Measurements from ENCODE around the gene HADH.
"Not testable (repeated sequence)": the region's sequence is repeated elsewhere in the genome, so short reads cannot be mapped to it uniquely, and the experiment has no call there.

Gene HADH

DNA sequence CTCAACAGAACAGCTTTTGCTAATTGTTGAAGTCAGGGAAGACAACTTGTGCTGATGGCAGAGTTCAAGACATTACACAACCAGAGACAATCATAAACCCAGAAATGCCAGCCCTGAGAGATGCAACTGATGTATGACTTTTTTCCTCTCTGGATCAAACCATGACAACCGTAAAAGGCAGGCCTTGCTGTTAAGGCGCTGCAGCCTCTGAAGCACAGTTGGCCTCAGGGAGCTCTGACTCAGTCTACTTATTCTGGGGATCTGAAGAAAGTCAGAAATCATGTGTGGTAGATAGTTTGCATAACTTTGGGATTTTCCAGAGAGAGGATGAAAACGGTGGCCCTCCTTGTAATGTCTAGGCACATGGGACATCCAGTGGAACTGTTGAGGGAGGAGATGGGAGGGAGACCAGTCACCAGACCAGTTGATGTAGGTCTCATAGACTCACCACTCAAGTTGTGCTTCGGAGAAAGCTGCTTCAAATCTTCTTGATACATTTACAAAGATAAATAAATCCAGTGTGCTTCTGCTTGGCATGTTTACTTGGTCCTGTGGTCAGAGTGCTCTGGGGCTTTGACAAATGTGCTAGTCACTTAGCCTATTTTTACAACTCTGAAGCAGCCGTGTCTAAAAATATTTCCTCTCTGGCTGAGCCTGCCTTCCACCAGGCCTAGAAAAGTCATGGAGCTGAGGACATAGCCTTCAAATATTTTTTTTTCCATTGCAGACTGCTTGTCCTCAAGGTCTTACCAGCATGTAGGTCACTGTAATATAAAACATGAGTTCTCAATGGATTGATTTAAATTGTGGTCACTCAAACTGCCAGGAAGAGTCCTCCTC lies 7.5 kb downstream of the HADH start:
- DNase-seq, result no peak

DNA sequence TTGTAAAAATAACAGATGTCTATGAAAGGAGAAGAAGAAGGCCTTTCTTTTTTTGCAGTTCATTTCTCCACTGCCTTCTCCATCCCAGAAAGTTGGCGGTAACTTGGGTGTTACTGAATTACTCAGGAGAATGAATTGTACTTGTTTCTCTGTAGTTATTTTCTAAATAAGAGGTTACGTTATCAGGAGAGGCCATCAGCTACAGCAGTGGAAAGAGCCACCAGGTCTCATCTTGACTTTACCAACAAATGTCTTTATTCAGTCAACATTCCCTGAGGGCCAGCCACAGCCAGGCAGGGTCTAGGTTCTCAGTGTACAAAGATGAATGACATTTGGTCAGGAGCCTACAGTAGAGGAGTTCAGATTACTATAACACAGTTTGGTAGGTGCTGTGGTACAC lies 8.1 kb downstream of the HADH start:
- no peak for DNase-seq

DNA sequence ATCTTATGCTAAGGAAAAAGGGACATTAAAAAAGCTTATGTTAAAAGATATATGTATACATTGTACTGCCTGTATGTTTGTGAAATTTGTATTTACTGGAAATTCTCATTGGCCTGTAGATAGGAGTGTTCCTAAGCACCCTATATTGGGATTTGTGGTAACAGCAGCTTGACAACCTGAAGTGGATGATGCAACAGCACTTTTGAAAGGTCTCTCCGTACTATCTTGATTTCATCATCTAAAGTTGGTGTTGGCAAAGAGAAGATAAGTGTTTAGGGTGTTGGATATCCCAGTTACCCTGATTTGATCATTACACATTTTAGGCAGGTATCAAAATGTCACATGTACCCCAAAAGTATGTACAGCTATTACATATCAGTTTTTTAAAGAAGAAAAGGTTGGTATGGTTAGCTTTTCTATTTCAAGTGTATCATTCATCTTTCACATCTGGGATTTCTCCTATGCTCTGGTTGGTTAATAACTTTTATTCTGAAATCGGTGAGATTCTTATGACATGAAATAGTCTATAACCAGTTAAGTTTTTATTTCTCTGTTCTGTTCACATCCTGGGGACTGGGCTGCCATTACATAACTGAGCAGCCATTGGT lies 10.3 kb downstream of the HADH start:
- no peak for DNase-seq

DNA sequence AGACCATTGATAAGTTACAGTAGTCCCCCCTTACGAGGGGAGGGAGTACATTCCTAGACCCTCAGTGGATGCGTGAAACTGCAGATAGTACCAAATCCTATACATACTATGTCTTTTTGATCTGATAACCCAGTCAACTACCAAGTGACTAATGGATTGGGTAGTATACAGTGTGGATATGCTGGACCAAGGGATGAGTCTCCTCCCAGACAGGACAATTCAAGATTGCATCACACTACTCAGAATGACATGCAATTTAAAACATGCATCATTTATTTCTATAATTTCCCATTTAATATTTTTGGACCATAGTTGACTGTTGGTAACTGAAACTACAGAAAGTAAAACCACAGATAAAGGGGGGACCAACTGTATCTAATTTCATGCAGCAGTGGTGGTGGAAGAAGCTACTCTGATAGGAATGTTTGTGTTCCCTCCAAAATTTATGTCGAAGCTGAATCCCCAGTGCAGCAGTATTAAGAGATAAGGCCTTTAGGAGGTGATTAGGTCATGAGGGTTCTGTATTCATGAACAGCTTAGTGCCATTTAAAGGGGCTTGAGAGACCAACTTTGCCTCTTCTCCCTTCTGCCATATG lies 11.9 kb downstream of the HADH start:
- DNase-seq, result no peak

DNA sequence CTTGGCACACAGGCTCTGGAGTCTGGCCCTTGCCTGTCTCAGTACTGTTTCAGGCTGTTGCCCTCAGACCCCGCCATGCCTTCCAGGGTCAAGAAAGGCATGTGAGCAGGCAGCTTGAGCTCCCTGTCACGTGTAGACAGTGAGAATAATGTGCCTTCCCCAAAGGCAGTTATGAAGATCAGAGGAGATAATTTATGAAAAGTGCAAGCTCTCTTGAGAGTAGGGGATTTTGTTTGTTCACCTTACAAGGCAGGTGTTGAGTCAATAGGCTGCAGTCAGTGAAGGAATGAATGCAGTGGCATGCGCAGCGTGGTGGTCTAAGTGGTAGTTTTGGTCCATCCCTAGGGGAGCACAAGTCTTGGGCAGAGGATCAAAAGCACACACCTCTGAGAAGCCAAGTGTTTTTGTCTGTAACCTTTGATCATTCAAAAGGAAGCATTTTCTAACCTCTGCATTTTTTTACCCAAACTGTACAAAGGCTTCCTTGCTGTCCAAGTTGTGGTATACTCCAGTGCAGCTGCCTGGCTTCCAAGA lies 14.4 kb downstream of the HADH start:
- DNase-seq, result no peak

DNA sequence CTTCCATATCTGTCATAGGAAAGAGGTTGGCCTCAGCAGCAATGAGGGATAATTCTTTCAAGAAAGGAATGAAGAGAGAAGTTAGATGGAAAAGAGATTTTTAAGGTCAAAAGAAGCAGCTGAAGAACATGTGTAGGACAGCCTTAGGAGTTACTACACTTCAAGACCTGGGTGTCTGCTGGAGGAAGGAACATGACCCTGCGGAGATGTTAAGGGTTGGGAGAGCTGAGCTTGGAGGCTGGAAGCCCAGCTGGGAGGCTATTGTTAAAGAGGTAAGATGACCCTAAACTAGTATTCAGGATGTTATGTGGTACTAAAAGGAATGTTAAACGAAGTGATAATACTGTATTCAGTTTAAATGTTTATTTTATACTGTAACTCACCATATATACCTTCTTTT lies 15.0 kb downstream of the HADH start:
- DNase-seq, result no peak

DNA sequence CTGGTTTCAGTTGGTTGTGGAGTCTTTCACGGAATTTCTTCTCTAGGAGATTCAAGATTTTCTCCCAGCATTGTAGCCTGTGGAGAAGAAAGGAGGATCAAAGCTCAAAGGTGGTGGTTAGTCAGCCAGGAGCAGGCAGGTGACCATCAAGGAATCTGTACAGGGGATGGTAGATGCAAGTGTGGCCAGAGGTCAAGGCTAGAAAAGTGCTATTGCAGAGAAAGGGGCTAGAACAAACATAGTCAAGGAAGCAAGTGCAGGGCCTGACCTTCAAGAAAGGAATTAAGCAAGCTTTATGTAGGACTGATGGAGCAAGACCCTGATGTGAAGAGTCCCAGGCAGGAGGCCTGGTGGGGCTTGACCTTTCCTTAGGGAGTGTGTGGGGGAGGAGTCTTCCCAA lies 16.1 kb downstream of the HADH start:
- DNase-seq, result no peak

DNA sequence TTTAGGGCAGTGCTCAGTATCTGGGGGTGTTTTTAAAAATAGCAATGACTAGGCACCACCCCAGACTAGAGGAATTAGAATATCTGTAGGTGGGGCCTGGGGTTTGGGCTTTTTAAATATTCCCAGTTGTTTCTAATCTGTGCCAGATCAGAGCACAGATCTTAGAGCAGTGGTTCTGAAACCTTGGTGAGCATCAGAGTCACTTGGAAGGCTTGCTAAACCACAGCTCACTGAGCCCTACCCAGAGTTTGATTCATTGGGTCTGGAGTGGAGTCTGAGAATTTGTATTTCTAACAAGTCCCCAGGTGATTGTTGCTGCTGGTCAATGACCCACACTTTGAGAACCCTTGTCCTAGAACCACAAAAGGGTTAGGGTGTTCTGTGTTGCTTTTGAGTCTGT lies 16.7 kb downstream of the HADH start:
- no peak for DNase-seq

DNA sequence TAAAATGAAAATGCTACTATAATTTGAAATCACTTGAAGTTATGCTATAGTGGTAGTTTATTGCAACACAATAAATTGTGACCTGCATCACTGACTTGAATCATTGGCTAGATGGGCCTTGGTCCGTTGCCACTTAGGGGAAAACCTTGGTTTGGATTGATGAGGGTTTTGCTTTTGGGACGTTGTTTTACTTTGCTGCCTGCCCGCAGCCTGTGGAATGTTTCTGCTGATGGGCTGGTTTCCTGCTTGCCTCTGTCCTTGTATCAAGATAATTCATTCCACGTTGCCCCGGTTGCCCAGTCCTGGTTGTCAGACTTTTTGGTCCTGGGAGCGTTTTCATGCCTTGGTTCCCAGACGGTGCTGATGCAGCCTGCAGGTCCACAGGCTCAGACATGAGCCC lies 18.3 kb downstream of the HADH start:
- DNase-seq, result no peak

DNA sequence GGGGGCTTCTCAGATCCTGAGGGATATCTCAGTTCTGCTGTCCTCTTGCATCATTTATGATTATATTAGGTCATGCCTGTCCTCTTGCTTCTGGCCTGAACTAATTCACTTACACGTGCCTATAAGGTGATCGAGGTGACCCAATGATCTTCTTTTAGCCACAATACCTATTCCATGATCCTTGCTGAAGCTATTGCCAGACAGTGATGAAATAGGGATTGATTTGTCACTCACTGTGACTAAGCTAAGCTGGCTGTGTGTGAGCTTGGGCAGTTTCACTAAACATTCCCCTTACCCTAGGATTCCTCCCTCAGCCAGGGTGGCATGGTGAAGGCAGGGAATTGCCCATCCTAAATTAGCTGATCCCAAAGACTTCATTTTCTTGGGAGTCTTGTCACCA lies 19.0 kb downstream of the HADH start:
- no peak for DNase-seq

DNA sequence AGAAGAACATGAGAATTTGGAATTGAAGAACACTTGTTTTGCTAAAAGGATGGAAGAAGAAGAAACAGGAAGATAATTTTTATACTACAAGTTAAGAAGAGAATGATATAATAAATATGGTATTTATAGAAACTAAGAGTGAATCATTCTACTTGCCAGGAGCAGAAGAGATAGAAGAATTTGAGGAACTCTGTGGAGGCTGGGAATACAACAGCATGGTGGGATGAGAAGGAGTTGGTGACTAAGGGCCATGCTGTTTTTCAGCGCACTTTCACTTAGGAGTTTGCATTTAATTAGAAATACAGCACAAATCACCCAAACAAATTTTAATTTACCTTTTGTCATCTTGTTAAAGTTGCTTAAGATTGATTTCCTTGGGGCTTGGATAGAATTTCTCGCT lies 20.5 kb downstream of the HADH start:
- DNase-seq, result no peak

DNA sequence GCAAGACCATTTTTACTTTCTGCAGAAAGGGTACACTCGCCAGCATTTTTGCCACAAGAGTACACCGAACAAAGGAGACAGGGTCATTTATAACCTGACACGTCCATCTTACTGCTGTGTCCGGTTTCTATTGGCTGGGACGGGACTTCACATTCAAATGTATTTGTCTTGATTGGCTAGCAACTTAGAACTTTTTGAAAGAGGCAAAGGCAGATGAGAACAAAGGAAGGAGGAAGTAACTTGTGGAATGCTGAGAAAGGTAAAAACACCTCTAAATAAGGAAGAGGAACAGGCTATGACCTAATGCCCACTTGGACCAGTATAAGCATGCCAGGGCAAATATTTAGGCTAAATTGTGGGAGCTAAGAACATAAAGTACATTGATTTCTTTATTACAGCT lies 22.7 kb downstream of the HADH start:
- not testable (repeated sequence) for DNase-seq

DNA sequence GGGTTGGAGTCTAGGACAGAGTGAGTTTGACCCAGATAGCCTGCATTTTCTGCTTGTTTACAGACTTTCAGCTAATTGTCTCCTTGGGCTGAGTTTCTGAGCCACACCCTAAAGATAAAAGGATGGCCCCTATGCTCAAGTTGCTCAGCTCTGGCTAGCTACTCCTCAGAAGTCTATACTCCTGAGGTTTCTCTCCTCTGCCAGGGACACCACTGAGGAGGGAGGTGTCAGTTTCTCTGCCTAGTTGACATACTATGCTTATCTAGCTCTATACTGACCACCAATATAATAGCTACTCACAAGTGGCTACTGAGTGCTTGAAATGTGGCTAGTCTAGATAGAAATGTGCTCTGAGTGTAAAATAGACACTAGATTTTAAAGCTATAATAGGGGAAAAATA lies 23.6 kb downstream of the HADH start:
- no peak for DNase-seq

DNA sequence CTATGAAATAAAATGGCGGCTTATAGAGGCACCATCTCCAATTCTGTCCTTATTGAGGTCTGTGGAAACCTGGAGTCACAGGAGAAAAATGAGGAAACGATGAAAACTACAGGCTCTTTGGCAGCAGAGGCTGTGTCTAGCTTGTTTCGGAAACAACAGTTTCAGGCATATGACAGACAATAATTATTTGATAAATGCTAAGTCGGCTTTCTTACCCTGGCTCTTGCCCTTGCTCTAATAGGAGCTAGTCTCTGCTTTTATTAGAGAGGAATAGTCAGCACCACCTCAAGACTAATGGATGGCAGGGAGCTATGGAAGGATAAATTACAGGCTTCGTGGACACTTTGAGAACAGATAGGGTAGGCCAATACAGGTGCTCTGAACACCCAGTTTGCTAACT lies 24.3 kb downstream of the HADH start:
- no peak for DNase-seq

DNA sequence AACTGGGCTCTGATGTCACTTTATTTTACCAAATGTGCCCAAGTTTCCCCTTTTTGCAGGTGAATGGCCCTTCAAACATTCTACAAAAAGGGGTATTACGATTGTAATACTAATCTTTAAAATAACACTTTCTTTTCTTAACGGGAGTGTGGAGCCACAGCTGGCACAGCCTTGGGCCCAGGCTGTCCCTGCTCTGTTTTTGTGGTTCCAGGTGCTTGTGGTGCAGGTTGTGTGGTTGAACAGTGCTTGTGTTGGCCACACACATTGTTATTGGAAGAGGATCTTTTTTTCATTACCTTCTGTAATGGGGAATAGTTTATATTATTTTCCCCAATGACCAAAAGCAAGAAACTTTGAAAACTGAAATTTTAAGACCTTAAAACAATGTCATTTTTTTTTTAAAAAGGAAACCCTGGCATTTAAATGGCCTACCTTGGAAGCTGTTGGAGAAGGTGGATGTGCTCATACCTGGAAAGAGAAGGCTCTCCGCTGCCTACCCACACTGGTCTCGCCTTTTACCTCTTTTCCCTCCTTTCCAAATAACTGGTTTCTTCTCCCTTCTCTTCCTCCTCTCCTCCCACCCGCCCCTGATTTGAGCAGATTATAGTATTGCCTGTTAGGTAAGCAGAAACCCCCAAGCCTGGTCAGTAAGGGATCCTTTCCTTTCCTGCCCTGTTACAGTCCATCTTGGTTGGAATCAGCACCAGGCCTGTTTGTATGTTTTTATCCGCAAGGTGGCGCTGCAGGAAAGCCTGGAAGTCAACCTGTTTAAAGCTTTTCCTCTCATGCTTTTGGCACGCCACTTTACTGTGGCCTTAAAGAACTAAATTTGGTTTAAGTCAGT lies 28.6 kb downstream of the HADH start:
- DNase-seq, result peak; percentile 54

DNA sequence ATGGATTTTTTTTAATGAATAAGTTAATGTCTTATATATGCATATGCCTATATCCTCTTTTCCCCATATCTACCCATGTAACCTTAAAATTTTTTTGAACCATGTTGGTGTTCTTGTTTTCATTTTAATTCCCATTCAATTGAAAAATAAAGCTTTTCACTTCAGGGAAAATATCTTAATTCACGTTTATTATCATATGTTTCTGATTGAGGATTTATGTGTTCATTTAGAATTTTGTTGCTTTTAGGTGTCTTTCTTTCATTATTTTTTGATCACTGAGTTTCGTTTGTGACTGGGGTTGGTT lies 29.1 kb downstream of the HADH start:
- DNase-seq, result no peak

DNA sequence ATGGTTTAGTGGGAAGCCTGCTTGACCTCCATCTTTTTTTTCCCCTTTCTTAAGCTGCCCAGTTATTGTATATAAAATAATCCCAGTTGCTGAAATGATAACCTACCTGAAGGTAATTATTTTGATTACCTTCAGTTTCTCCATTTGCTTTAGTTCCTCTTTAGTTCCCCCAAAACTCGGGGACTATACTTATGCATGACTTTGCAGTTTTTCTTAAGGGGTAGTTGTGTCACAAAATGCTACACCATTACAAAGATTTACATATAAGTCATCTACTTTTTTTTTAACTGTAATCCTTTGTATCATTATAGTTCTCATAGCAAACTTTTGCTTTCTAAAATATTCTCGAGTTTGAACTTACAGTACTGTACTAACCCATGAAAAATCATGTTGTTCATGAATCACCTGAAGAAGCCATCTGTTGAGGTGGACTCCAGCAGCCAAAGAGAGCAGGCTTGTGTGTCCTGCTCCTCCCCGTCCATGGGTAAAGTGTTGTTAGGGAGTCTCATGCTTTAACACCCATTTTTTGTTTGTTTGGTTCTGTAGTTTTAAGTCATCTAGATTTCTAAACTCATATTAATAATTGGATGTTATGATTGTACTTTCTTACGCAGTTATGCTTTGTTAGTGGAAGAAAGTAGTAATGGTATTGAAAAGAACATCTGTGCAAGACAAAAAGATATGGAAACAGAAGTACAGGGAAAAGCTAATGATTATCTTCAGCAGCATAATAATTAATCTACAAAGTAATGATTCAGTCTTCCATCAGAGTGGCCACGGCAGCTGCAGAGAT lies 34.6 kb downstream of the HADH start:
- no peak for DNase-seq

DNA sequence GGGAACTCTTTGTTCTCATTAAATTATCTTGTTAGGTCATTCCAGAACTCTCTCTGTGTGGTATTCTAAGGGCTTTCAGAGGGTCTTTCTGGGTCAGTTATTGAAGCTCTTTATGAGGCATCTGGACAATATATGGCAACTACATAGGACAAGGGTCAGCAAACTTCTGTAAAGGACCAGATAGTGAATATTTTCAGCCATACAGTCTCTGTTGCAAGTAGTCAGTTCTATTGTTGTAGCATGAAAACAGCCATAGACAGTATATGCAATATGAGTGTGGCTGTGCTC lies 35.1 kb downstream of the HADH start:
- DNase-seq, result no peak

DNA sequence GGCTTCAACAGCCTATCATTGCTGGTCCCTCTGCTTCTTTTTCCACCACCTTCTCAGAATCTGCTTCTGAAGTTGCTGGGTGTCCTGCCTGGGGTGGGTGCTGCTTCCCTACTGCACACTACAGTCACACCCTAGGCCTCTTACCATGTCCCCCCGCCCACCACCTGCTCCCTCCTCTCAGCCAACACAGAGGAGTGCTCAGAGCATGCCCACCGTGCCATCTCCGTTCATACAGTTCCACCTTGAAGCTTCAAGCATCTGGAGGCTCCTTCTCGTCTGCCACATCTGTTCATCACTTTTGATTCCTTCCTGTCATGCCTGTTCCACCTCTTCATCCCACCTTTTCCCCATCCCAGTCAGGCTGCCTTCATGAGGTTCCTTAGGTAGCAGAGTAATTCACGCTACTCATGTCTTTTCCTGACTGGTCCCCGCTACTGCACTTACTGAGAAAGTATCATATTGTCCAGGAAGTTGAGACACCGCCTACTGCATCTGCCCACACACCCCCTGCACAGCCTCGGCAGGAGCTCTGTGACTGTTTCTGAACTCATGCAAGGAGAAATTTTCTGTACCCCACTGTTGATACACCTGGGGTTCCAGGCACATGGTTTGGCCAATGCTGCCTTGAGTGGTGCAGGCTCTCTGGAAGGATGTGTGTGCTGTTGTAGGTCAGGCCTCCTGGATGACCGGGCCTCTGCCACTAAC lies 39.5 kb downstream of the HADH start:
- DNase-seq, result no peak

DNA sequence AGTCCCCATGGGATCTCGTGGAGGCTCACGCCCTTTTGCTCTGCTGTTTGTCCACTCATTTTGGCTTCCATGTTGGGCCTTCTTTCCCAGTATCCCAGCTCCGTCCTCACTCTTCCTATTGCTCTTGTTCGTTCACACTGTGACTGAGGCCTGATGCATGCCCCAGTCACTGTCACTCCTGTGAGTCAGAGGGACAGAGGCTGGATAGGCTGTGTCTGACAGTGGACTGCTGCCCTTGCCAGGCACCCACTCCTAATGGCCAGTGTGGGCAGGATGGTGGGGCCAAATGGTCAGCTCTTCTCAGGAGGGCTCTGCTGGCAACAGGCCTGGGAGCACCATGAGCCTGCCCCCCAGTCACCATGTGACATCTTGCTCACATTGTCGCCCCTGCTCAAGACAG lies 40.0 kb downstream of the HADH start:
- no peak for DNase-seq

DNA sequence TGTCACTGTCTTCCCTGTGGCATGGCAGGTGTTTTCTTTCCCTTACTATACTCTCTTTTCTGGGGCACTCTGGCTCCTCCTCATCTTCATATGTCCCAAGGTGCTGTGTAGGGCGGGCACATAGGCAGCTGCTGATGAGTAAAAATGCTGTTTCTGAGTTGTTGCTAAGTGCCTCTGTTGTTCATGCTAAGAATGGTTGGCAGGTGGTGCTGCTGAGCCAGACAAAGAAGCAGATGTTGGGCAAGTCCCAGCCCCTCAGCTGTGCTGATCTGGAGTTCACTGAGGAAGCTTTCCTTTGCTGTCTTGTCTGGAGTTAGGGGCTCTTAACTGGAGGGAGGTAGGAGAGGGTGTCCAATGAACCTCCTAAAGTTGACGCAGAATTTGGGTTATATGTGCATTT lies 40.6 kb downstream of the HADH start:
- DNase-seq, result no peak

DNA sequence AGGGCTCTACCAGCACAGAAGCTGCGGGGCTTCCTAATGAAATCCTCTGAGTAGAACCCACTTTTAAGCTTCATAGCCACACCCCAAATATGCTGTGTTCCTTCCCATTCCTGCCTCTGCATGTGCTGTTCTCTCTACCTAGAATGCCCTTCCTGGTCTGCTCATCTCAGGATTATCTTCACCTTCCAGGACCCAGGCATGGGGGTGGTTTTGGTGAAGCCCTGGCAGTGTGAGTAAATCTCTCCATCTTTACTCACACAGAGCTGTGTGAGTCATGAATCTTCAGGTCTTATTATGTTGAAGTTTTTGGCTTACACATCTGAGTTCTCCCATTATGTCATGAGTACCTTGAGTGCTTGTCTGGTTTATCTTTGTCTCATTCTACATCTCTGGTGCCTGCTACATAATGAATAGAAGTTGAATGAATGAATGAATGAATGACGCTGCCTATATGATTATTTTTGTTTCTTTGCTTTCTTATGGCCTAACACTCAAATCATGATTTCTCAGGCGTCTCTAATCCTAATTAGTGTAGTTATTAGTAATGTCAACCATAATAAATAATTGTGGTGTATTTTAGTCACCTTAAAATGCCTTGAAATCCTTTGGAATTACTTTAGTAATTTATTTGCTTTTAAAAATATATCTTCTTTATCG lies 41.9 kb downstream of the HADH start:
- no peak for DNase-seq
